ENCODE measurements around the gene CACNA2D1.

Gene CACNA2D1

DNA sequence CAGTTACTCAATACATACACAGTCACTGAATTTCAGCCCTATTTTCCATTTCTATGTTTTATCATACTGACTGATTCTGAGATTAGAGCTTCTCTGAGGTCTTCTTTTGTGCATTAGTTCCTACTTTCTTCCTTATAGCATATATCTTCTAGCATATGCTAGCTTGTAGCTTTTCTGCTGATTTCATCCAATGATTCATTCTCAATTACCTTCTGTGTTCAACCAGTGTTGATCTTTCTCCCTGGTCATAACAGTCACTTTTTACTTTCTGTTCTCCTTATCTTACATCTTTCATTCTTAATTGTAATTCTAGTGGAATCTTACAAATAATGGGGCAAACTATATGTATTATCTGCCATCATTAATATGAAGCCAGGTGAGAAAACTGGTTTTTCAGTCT lies 514.2 kb downstream of the CACNA2D1 start:
- no peak for DNase-seq

DNA sequence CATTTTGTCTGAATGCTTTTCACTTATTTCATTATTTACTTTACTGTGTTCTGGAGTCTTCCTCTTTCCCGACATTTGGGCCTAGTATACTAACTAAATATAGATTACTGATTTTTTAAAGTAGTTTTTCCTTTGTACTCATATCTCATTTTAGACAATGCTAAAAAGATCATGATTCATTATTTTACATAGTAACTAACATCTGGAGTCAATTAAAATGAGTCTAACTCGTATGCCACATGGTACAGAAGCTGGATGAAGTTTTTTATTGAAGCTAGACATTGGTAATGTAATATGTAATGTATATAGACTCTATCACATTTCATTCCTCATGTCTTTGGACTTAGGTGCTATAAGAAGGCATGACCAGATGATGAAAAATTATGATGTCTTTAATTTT lies 517.4 kb downstream of the CACNA2D1 start:
- DNase-seq = no peak

DNA sequence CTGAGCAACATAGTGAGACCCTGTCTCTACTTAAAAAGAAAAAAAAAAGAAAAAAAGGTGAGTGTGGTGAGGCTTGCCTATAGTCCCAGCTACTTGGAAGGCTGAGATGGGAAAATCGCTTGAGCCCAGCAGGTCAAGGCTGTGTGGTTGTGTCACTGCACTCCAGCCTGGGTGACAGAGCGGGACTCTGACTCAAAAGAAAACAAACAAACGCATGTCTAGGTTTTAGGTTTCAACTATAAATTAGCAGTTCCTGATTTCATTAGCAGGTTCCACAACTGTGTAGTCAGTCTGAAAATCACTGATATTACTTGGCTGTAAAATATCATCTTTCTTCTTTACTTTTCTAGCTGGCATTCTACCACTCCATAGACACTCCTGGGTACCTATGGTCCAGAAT lies 518.0 kb downstream of the CACNA2D1 start:
- no peak for DNase-seq

DNA sequence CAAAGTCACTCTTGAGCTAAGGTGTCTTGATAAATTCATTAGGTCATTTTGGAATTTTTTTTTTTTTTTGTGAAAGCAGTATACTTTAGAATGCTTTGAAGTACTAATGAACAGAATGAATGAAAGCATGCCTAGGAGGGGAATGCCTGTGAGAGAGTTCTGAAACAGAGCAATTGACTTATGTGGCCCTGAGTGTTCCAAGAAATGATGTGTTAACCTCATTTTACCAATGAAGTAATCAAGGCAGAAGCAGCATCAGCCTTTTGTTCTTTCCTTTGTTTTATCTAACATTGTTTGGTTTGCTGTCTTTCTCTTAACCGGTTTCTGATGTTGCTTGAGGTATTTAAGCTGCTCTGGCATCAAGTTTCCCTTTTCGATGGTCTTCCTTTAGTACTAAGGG lies 519.1 kb downstream of the CACNA2D1 start:
- DNase-seq = no peak

DNA sequence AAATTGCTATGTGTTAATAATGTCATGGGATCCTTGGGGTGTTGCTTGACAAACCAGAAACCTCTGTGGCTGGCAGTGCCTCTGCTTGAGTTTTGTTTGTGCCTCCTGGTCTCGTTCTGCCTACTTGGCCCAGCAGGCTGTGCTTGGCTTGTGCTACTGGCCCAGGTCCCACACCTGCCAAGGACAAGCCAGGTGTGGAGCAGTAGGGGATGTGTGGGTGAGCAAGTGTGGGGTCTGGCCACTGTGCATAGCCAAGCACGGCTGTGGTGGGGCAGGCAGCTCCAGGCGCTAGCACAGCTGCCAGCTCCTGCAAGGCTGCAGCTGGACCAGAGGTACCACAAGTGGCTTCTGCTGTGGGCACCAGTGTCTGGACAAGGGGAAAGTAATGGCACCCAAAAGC lies 524.1 kb downstream of the CACNA2D1 start:
- DNase-seq = no peak

DNA sequence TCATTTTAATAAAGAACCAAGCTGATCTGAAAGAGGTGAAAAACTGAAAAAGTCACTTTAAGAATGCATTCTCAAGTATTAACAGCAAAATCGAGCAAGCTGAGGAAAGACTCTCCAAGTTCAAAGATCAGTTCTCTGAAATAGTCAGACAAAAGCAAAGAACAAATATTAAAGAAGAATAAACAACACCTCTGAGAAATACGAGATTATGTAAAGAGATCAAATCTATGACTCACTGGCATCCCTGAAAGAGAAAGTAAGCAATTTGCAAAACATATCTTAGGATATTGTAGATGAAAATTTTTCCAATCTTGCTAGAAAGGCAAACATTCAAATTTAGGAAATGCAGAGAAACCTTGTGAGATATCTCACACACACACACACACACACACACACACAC lies 535.4 kb downstream of the CACNA2D1 start:
- DNase-seq = no peak

DNA sequence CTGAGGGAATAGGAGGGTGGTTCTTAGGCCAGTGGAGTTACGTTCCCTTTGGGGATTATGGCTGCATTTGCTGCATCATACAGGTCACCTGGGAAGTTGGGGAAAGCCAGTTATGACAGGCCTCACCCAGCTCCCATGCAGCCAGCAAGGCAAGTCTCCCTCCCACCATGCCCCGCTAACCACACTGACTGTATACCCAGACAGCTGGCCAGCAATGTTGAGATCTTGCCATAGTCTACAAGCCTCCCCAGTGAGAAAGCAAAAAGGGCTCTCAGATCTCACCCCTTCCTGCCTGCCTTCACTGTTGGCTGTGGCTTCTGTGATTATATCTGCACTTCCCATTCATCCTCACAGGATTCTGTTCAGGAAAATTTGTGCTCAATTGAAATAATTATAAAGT lies 540.5 kb downstream of the CACNA2D1 start:
- no peak for DNase-seq

DNA sequence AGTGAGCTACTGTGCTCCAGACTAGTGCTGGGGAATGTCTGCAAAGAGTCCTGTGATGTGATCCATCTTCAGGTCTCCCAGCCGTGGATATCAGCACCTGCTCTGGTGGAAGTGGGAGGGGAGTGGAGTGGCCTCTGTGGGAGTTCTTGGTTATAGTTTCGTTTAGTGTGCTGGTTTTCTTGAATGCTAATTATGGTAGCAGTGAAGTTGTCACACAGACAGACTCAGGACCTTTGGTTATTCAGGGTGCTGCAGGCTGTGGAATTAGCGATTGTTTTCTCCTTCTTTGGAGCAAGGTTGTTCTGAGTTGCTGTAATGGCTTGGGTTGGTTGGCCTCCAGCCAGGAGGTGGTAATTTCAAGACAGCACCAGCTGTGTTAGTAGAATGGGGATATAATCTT lies 541.0 kb downstream of the CACNA2D1 start:
- DNase-seq = no peak
